Mesenchymal stem cell (in vitro differentiated cells and primary cell): Measurements from ENCODE around the gene ULK4.

Experiments
- DNase-seq: peaks from one replicate; pipeline ENCODE4 v3.0.0-alpha.2; 2013
- H2AFZ ChIP-seq: one replicate; pipeline ENCODE4 v1.6.1; 2013; ENCODE audit warnings: low read depth, mild to moderate bottlenecking, control low read depth, inconsistent platforms, low read length, moderate library complexity
- H2AK5ac ChIP-seq: 2 replicates; pipeline ENCODE4 v1.6.1; 2013; ENCODE audit warnings: low read length, moderate library complexity, mild to moderate bottlenecking, inconsistent platforms; ENCODE audit not compliant: severe bottlenecking
- H2BK120ac ChIP-seq: one replicate; pipeline ENCODE4 v1.6.1; 2013; ENCODE audit warnings: low read depth, mild to moderate bottlenecking, inconsistent platforms, low read length, moderate library complexity
- H2BK12ac ChIP-seq, 2 experiments: one replicate each; pipeline ENCODE4 v1.6.1; 2013; ENCODE audit warnings: inconsistent platforms in 2 of 2, low read length in 2 of 2, mild to moderate bottlenecking in 2 of 2, moderate library complexity in 2 of 2, control low read depth in 1 of 2
- H2BK15ac ChIP-seq: one replicate; pipeline ENCODE4 v1.6.1; 2013; ENCODE audit warnings: mild to moderate bottlenecking, low read depth, inconsistent platforms; ENCODE audit not compliant: poor library complexity, severe bottlenecking
- H2BK5ac ChIP-seq: 2 replicates; pipeline ENCODE4 v1.6.1; 2013; ENCODE audit warnings: low read depth, mild to moderate bottlenecking, low read length, control low read depth, inconsistent platforms; ENCODE audit not compliant: poor library complexity, severe bottlenecking
- H3K14ac ChIP-seq, 2 experiments: one replicate each; pipeline ENCODE4 v1.6.1; 2013; ENCODE audit warnings: inconsistent platforms in 2 of 2, low read length in 2 of 2, control low read depth in 1 of 2, mild to moderate bottlenecking in 1 of 2, moderate library complexity in 1 of 2
- H3K18ac ChIP-seq, 2 experiments: one replicate each; pipeline ENCODE4 v1.6.1; 2013; ENCODE audit warnings: inconsistent platforms in 2 of 2, low read length in 2 of 2, control low read depth in 1 of 2, low read depth in 1 of 2, mild to moderate bottlenecking in 1 of 2
- H3K23ac ChIP-seq, 2 experiments: one replicate each; pipeline ENCODE4 v1.6.1; 2013; ENCODE audit warnings: inconsistent platforms in 2 of 2, low read length in 2 of 2, mild to moderate bottlenecking in 2 of 2, moderate library complexity in 2 of 2, control low read depth in 1 of 2
- H3K27ac ChIP-seq: 2 replicates; pipeline ENCODE4 v1.5.1; 2013; ENCODE audit warnings: mild to moderate bottlenecking, moderate library complexity, low read length, control low read depth, inconsistent platforms; ENCODE audit not compliant: poor library complexity, severe bottlenecking
- H3K27me3 ChIP-seq, 2 experiments: 2 replicates each; pipeline versions ENCODE4 v1.6.1 to v1.7.0; 2013; ENCODE audit warnings: low read length in 2 of 2, mild to moderate bottlenecking in 2 of 2, moderate library complexity in 2 of 2, control low read depth in 1 of 2, inconsistent platforms in 1 of 2; ENCODE audit not compliant: control insufficient read depth in 1 of 2, insufficient read depth in 1 of 2
- H3K36me3 ChIP-seq, 2 experiments: 2 replicates each; pipeline versions ENCODE4 v1.6.1 to v1.7.0; 2013; ENCODE audit warnings: low read length in 2 of 2, control low read depth in 1 of 2, inconsistent platforms in 1 of 2, low read depth in 1 of 2, mild to moderate bottlenecking in 1 of 2; ENCODE audit not compliant: insufficient read depth in 2 of 2, control insufficient read depth in 1 of 2
- H3K4ac ChIP-seq, 2 experiments: one replicate each; pipeline ENCODE4 v1.6.1; 2013; ENCODE audit warnings: inconsistent platforms in 2 of 2, low read length in 2 of 2, mild to moderate bottlenecking in 2 of 2, moderate library complexity in 2 of 2, control low read depth in 1 of 2, low read depth in 1 of 2
- H3K4me1 ChIP-seq: 2 replicates; pipeline ENCODE4 v1.6.1; 2013; ENCODE audit warnings: low read depth, low read length, control low read depth; ENCODE audit not compliant: control insufficient read depth, insufficient read depth
- H3K4me2 ChIP-seq: 2 replicates; pipeline ENCODE4 v1.6.1; 2013; ENCODE audit warnings: low read length, mild to moderate bottlenecking, inconsistent platforms; ENCODE audit not compliant: poor library complexity, severe bottlenecking
- H3K4me3 ChIP-seq, 2 experiments: 2 replicates each; pipeline versions ENCODE4 v1.5.1 to v1.7.0; 2013; ENCODE audit warnings: low read length in 2 of 2, mild to moderate bottlenecking in 2 of 2, control low read depth in 1 of 2, low read depth in 1 of 2; ENCODE audit not compliant: insufficient read depth in 1 of 2
- H3K79me1 ChIP-seq: replicated peaks from 2 replicates; pipeline ENCODE4 v1.6.1; 2013; ENCODE audit warnings: mild to moderate bottlenecking, control low read depth, low read length, inconsistent platforms; ENCODE audit not compliant: poor library complexity, severe bottlenecking
- H3K9ac ChIP-seq: 2 replicates; pipeline ENCODE4 v1.7.0; 2013; ENCODE audit warnings: mild to moderate bottlenecking, low read length, moderate library complexity
- H3K9me3 ChIP-seq: 2 replicates; pipeline ENCODE4 v1.7.0; 2013; ENCODE audit warnings: mild to moderate bottlenecking, low read length; ENCODE audit not compliant: control insufficient read depth
- H4K8ac ChIP-seq: one replicate; pipeline ENCODE4 v1.6.1; 2013; ENCODE audit warnings: inconsistent platforms, mild to moderate bottlenecking, low read length, moderate library complexity
- H4K91ac ChIP-seq: one replicate; pipeline ENCODE4 v1.6.1; 2013; ENCODE audit warnings: mild to moderate bottlenecking, low read length, inconsistent platforms
- WGBS: methylation state at CpG from one replicate; pipeline ENCODE4 v1.1.7; 2013; ENCODE audit warnings: mixed read lengths; 5-methylcytosine and 5-hydroxymethylcytosine counted together

The ULK4 gene

DNA sequence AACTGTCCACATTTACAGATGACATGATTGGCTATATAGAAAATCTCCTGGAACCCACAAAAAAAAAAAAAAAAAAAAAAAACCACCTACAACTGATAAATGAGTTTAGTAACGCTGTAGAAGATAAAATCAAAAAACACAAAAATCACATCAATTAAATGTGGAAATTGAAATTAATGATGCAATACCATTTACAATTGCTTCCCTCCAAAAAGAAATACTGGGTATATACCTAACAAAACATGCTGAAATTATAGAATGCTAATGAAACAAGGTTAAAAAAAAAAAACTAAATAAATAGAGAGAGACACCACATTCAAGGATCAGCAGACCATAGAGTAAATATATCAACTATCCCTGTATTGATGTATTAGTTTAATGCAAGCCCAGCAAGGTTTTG lies 215.7 kb downstream of the ULK4 start:
- Histone ChIP-seq H3K27ac (no peak overlapping the region), H4K8ac (no peak overlapping the region), H3K36me3 (no peaks in the 10 kb centered on the region), H3K4ac (no peak overlapping the region), H3K23ac (no peak overlapping the region), H2AFZ (no peak overlapping the region), H3K14ac (no peak overlapping the region), H3K18ac (no peak overlapping the region), H3K4me3 (no peak overlapping the region), H2AK5ac (no peak overlapping the region), H3K27me3 (no peaks in the 10 kb centered on the region), H2BK5ac (no peak overlapping the region), H3K9me3 (no peaks in the 10 kb centered on the region), H2BK120ac (no peak overlapping the region), H3K79me1 (no peaks in the 10 kb centered on the region), H4K91ac (no peak overlapping the region), H3K9ac (no peak overlapping the region), H2BK12ac (no peak overlapping the region), H3K4me1 (no peaks in the 10 kb centered on the region), H3K4me2 (no peak overlapping the region), H2BK15ac (no peak overlapping the region)
- no CpG with 5 or more reads among the region's 1 CpG for WGBS
- DNase-seq = no peak

DNA sequence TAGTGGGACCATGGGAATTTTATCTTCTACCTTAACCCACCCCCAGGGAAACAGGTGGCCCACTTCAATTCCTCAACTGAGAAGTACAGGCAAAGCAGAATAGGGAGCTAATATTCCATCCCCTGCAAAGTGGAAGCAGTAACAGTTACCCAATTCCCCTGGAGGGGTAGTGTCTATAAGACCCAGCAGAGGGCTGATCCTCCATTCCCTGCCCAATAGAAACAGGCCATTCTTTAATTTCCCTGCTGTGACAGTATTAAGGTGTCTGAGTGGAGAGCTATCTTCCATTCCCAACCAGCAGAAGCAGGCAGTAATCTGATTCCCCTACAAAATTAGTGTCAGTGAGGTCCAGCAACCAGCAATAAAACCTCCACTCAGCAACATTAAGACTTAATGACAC lies 219.8 kb downstream of the ULK4 start:
- Histone ChIP-seq H2BK5ac (no peak overlapping the region), H2BK15ac (no peak overlapping the region), H3K23ac (no peak overlapping the region), H3K79me1 (no peaks in the 10 kb centered on the region), H2AFZ (no peak overlapping the region), H3K36me3 (no peaks in the 10 kb centered on the region), H3K9me3 (peaks cover 3% of the 10 kb centered on the region), H3K4me2 (no peak overlapping the region), H2BK12ac (no peak overlapping the region), H3K4me3 (no peak overlapping the region), H3K4me1 (no peaks in the 10 kb centered on the region), H3K27me3 (no peaks in the 10 kb centered on the region), H3K4ac (no peak overlapping the region), H2AK5ac (no peak overlapping the region), H3K18ac (no peak overlapping the region), H4K8ac (no peak overlapping the region), H2BK120ac (no peak overlapping the region), H4K91ac (no peak overlapping the region), H3K27ac (no peak overlapping the region), H3K14ac (no peak overlapping the region), H3K9ac (no peak overlapping the region)
- no peak for DNase-seq

DNA sequence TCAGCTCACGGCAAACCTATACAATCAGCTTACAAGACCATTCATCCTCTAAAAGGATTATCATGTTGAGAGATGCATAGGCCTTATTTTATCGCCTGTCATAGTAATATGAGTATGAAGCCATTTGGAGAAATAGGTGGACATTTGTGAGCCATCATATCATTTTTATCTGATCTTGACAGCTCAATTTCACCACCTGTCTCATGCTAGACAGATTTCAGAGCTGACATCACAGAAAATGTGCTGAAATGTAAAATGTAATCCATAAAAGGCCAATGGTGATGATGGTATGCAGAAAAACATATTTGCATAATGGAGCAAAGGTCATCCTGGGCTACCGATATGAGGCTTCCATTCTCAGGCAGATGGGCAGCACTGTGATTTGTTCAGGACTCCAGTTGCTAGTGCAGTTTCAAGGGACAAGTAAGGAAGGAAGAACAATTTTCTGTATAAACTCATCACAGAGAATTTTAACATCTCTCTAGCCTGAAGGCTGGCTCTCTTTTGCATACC lies 221.5 kb downstream of the ULK4 start:
- H3K27ac ChIP-seq = no peak overlapping the region
- no peak overlapping the region for H3K9ac ChIP-seq
- no peak overlapping the region for H2AK5ac ChIP-seq
- H3K4me3 ChIP-seq = no peak overlapping the region
- no peak overlapping the region for H2BK5ac ChIP-seq
- peaks cover 3% of the 10 kb centered on the region for H3K9me3 ChIP-seq
- H2BK120ac ChIP-seq = no peak overlapping the region
- H3K14ac ChIP-seq = no peak overlapping the region
- no peak overlapping the region for H2BK15ac ChIP-seq
- no peak for DNase-seq
- H3K23ac ChIP-seq = no peak overlapping the region
- H3K18ac ChIP-seq = no peak overlapping the region
- no peak overlapping the region for H2BK12ac ChIP-seq
- H3K27me3 ChIP-seq = no peaks in the 10 kb centered on the region
- H2AFZ ChIP-seq = no peak overlapping the region
- H4K91ac ChIP-seq = no peak overlapping the region
- H3K4ac ChIP-seq = no peak overlapping the region
- H3K4me1 ChIP-seq = no peaks in the 10 kb centered on the region
- H3K36me3 ChIP-seq = no peaks in the 10 kb centered on the region
- WGBS = 94% methylated on average over 1 of the region's 3 CpGs
- H4K8ac ChIP-seq = no peak overlapping the region
- no peak overlapping the region for H3K4me2 ChIP-seq
- no peaks in the 10 kb centered on the region for H3K79me1 ChIP-seq

DNA sequence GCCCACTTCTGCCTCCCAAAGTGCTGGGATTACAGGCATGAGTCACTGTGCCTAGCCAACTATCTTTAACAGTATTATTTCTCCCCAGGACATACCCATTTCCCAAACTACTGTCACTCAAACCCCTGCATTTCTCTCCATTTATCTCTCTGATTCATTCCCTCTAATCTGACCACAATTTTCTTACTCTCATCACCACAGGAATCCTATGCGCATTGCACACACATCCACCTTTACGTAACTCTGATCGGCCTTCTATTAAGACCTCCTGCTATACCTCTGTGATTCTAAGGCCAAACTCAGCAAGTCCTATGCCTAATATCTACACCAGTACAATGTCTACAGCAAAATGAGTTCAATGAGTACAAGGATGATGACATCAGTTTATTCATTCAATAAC lies 235.0 kb downstream of the ULK4 start:
- no peaks in the 10 kb centered on the region for H3K4me1 ChIP-seq
- no peak overlapping the region for H2AFZ ChIP-seq
- 100% methylated on average over 3 of the region's 3 CpGs for WGBS
- no peak overlapping the region for H3K18ac ChIP-seq
- no peak overlapping the region for H3K4me2 ChIP-seq
- no peaks in the 10 kb centered on the region for H3K79me1 ChIP-seq
- H3K9ac ChIP-seq = no peak overlapping the region
- H2AK5ac ChIP-seq = no peak overlapping the region
- no peak overlapping the region for H4K91ac ChIP-seq
- no peaks in the 10 kb centered on the region for H3K27me3 ChIP-seq
- H3K4ac ChIP-seq = no peak overlapping the region
- peaks cover 8% of the 10 kb centered on the region for H3K9me3 ChIP-seq
- H3K14ac ChIP-seq = no peak overlapping the region
- DNase-seq = no peak
- H3K36me3 ChIP-seq = no peaks in the 10 kb centered on the region
- H3K23ac ChIP-seq = no peak overlapping the region
- no peak overlapping the region for H3K27ac ChIP-seq
- H2BK5ac ChIP-seq = no peak overlapping the region
- no peak overlapping the region for H2BK120ac ChIP-seq
- no peak overlapping the region for H2BK15ac ChIP-seq
- H4K8ac ChIP-seq = no peak overlapping the region
- H2BK12ac ChIP-seq = no peak overlapping the region
- no peak overlapping the region for H3K4me3 ChIP-seq
